Measurements from ENCODE around the gene ZNF487.

GRCh38 chr10:43389867-43390266 is 47.0 kb upstream of the ZNF487 start:
- TF ChIP-seq CTCF (IDR thresholded peaks at IDR 0.05) = no peak
- TF ChIP-seq POLR2AphosphoS5 (IDR thresholded peaks at IDR 0.05) = no peak

All from upper lobe of left lung (tissue), 4 donors.